HEK293 (cell line): Measurements from ENCODE around the gene DAAM2.

Experiments
- CTCF ChIA-PET: fragments of 350-600 bp; formaldehyde crosslinking; extraction: SDS; loops from one replicate; lab custom pipeline; 2021; ENCODE audit warnings: antibody characterized with exemption; lab: Yijun Ruan, JAX
- POLR2A ChIA-PET: fragments of 300-600 bp; formaldehyde crosslinking; extraction: SDS; loops from one replicate; lab custom pipeline; 2020; ENCODE audit warnings: antibody characterized with exemption, inconsistent platforms; lab: Yijun Ruan, JAX
- H3K27ac ChIP-seq: fragments of 200-500 bp; sonication (Bioruptor generic); 2 replicates; pipeline ENCODE4 v1.5.1; 2014; ENCODE audit warnings: low read depth, low read length, control low read depth, inconsistent platforms; ENCODE audit errors: extremely low read depth
- H3K36me3 ChIP-seq, 2 experiments: fragments of 200-500 bp in 1 of 2; sonication (Bioruptor generic) in 1 of 2; 1 replicate in 1 of 2; 2 replicates in 1 of 2; pipeline ENCODE4 v1.5.1; 2014 to 2017; ENCODE audit warnings: inconsistent platforms in 2 of 2, low read length in 2 of 2; ENCODE audit not compliant: control insufficient read depth in 2 of 2, insufficient read depth in 1 of 2
- H3K4me1 ChIP-seq: fragments of 200-500 bp; sonication (Bioruptor generic); 2 replicates; pipeline ENCODE4 v1.5.1; 2014; ENCODE audit warnings: mild to moderate bottlenecking, low read length, inconsistent platforms; ENCODE audit not compliant: control insufficient read depth, insufficient read depth
- H3K4me3 ChIP-seq: 2 replicates; pipeline ENCODE4 v1.5.1; 2011; ENCODE audit warnings: low read depth, mild to moderate bottlenecking, control low read depth, low read length, moderate library complexity
- H3K9me3 ChIP-seq: fragments of 200-500 bp; sonication (Bioruptor generic); 2 replicates; pipeline ENCODE4 v1.5.1; 2014; ENCODE audit warnings: low read depth, low read length, inconsistent platforms; ENCODE audit not compliant: control insufficient read depth, insufficient read depth
- PRDM10 ChIP-seq: fragments of 450-650 bp; formaldehyde crosslinking; IDR thresholded peaks from 2 replicates; pipeline ENCODE4 v1.5.1; 2016; ENCODE audit warnings: missing biosample characterization, missing genetic modification characterization
- PRDM6 ChIP-seq: fragments of 450-650 bp; formaldehyde crosslinking; IDR thresholded peaks from 2 replicates; pipeline ENCODE4 v1.5.1; 2017; ENCODE audit warnings: missing biosample characterization, missing genetic modification characterization
- REST ChIP-seq: fragments of 450-650 bp; formaldehyde crosslinking; IDR thresholded peaks from 2 replicates; pipeline ENCODE4 v1.5.1; 2016; ENCODE audit warnings: missing biosample characterization, missing genetic modification characterization
- SP3 ChIP-seq: fragments of 450-650 bp; formaldehyde crosslinking; IDR thresholded peaks from 2 replicates; pipeline ENCODE4 v1.5.1; 2016; ENCODE audit warnings: missing biosample characterization, missing genetic modification characterization
- ZBTB8A ChIP-seq: fragments of 450-650 bp; formaldehyde crosslinking; IDR thresholded peaks from 2 replicates; pipeline ENCODE4 v1.5.1; 2016; ENCODE audit warnings: missing biosample characterization, missing genetic modification characterization
- ZFP37 ChIP-seq: fragments of 450-650 bp; formaldehyde crosslinking; IDR thresholded peaks from 2 replicates; pipeline ENCODE4 v1.5.1; 2016; ENCODE audit warnings: missing biosample characterization, missing genetic modification characterization
- ZNF146 ChIP-seq: fragments of 450-650 bp; formaldehyde crosslinking; IDR thresholded peaks from 2 replicates; pipeline ENCODE4 v1.5.1; 2016; ENCODE audit warnings: missing biosample characterization, missing genetic modification characterization
- ZNF266 ChIP-seq: fragments of 450-650 bp; formaldehyde crosslinking; IDR thresholded peaks from 2 replicates; pipeline ENCODE4 v1.5.1; 2016; ENCODE audit warnings: missing biosample characterization, missing genetic modification characterization, low read depth
- ZNF394 ChIP-seq: fragments of 450-650 bp; formaldehyde crosslinking; IDR thresholded peaks from 2 replicates; pipeline ENCODE4 v1.5.1; 2016; ENCODE audit warnings: missing biosample characterization, missing genetic modification characterization, mild to moderate bottlenecking, moderate library complexity, borderline replicate concordance
- ZNF426 ChIP-seq: fragments of 450-650 bp; formaldehyde crosslinking; IDR thresholded peaks from 2 replicates; pipeline ENCODE4 v1.5.1; 2017; ENCODE audit warnings: missing biosample characterization, missing genetic modification characterization, mild to moderate bottlenecking, inconsistent platforms, moderate library complexity
- ZNF501 ChIP-seq: fragments of 450-650 bp; formaldehyde crosslinking; IDR thresholded peaks from 2 replicates; pipeline ENCODE4 v1.5.1; 2016; ENCODE audit warnings: missing biosample characterization, missing genetic modification characterization
- ZNF548 ChIP-seq: fragments of 450-650 bp; formaldehyde crosslinking; IDR thresholded peaks from 2 replicates; pipeline ENCODE4 v1.5.1; 2016; ENCODE audit warnings: missing biosample characterization, missing genetic modification characterization
- ZNF571 ChIP-seq: fragments of 450-650 bp; formaldehyde crosslinking; IDR thresholded peaks from 2 replicates; pipeline ENCODE4 v1.5.0; 2017; ENCODE audit warnings: missing biosample characterization, missing genetic modification characterization
- ZNF623 ChIP-seq: fragments of 450-650 bp; formaldehyde crosslinking; IDR thresholded peaks from 2 replicates; pipeline ENCODE4 v1.5.1; 2016; ENCODE audit warnings: missing biosample characterization, missing genetic modification characterization
- ZNF658 ChIP-seq: fragments of 450-650 bp; formaldehyde crosslinking; IDR thresholded peaks from 2 replicates; pipeline ENCODE4; 2016; ENCODE audit warnings: missing biosample characterization, missing genetic modification characterization
- ZNF747 ChIP-seq: fragments of 450-650 bp; formaldehyde crosslinking; IDR thresholded peaks from 2 replicates; pipeline ENCODE4 v1.5.1; 2016; ENCODE audit warnings: missing biosample characterization, missing genetic modification characterization
- ZNF76 ChIP-seq: fragments of 450-650 bp; formaldehyde crosslinking; IDR thresholded peaks from 2 replicates; pipeline ENCODE4; 2016; ENCODE audit warnings: low read depth, missing biosample characterization, missing genetic modification characterization, borderline replicate concordance
- ZNF768 ChIP-seq: fragments of 450-650 bp; formaldehyde crosslinking; IDR thresholded peaks from 2 replicates; pipeline ENCODE4 v1.5.1; 2018; ENCODE audit warnings: missing biosample characterization, mild to moderate bottlenecking, missing genetic modification characterization
- ZNF777 ChIP-seq: fragments of 450-650 bp; formaldehyde crosslinking; IDR thresholded peaks from 2 replicates; pipeline ENCODE4 v1.5.1; 2017; ENCODE audit warnings: missing biosample characterization, missing genetic modification characterization, borderline replicate concordance
- ZNF792 ChIP-seq: fragments of 450-650 bp; formaldehyde crosslinking; IDR thresholded peaks from 2 replicates; pipeline ENCODE4 v1.5.1; 2016; ENCODE audit warnings: missing biosample characterization, missing genetic modification characterization

Gene DAAM2

GRCh38 chr6:39951191-39951590 lies 159.0 kb downstream of the DAAM2 start:
- TF ChIP-seq ZNF501 (tag by site-specific recombination) (no peak), ZNF76 (no peak)
- Histone ChIP-seq H3K4me3 (no peak overlapping the region), H3K36me3 (no peaks in the 10 kb centered on the region), H3K4me1 (no peaks in the 10 kb centered on the region), H3K9me3 (no peaks in the 10 kb centered on the region), H3K27ac (no peak overlapping the region)
- CTCF ChIA-PET = interaction anchor here (0.6 to 0.8 kb wide), 2 partner anchors 48 to 1135 kb away, joined by 3 to 4 read pairs; no protein-coding TSS in a partner anchor
- POLR2A ChIA-PET = no interaction called here

GRCh38 chr6:39951716-39952115 lies 159.5 kb downstream of the DAAM2 start:
- TF ChIP-seq PRDM10 (no peak), ZNF571 (no peak)
- H3K4me1 ChIP-seq = no peaks in the 10 kb centered on the region
- ChIA-PET POLR2A (no interaction called here), CTCF (interaction anchor here (0.8 kb wide), 1 partner anchor 49 kb away, joined by 3 read pairs; no protein-coding TSS in a partner anchor)
- no peaks in the 10 kb centered on the region for H3K36me3 ChIP-seq
- no peak overlapping the region for H3K4me3 ChIP-seq
- H3K9me3 ChIP-seq = no peaks in the 10 kb centered on the region
- H3K27ac ChIP-seq = no peak overlapping the region

GRCh38 chr6:39952167-39952566 lies 160.0 kb downstream of the DAAM2 start:
- TF ChIP-seq ZFP37 (tag by site-specific recombination) (no peak), ZNF146 (tag by site-specific recombination) (no peak), ZBTB8A (tag by site-specific recombination) (no peak), ZNF426 (tag by site-specific recombination) (no peak), ZNF623 (tag by site-specific recombination) (no peak), PRDM6 (tag by site-specific recombination) (no peak), ZNF658 (tag by site-specific recombination) (no peak), ZNF394 (tag by site-specific recombination) (no peak), ZNF777 (no peak), ZNF266 (tag by site-specific recombination) (no peak), REST (tag by site-specific recombination) (no peak), ZNF792 (tag by site-specific recombination) (no peak), ZNF76 (no peak), SP3 (no peak), ZNF747 (tag by site-specific recombination) (no peak), ZNF768 (tag by site-specific recombination) (no peak), ZNF548 (no peak)
- TF ChIP-seq, all 188 proteins: peak for 0
- POLR2A ChIA-PET = no interaction called here
- Histone ChIP-seq H3K4me1 (no peaks in the 10 kb centered on the region), H3K9me3 (no peaks in the 10 kb centered on the region), H3K4me3 (no peak overlapping the region), H3K27ac (no peak overlapping the region), H3K36me3 (no peaks in the 10 kb centered on the region)
- CTCF ChIA-PET = no interaction called here
